GM12801 (cell line): ENCODE measurements around the gene NTSR2.

Experiments
- CTCF ChIP-seq: IDR thresholded peaks from one replicate; pipeline ENCODE4 v1.5.1; 2011; ENCODE audit warnings: control low read depth; ENCODE audit not compliant: insufficient read length; ENCODE audit errors: extremely low read depth

The NTSR2 gene

DNA sequence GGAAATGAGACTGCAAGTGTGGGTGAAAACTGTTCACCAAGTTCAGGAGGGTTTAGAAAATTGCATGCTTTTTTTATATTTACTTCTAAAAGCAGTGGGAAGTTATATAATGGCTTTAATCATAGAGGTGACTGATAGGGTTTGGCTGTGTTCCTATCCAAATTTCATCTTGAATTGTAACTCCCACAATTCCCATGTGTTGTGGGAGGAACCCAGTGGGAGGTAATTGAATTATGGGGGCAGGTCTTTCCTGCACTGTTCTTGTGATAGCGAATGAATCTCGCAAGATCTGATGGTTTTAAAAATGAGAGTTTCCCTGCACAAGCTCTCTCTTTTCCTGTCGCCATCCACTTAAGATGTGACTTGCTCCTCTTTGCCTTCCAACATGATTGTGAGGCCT lies 35.7 kb upstream of the NTSR2 start:
- TF ChIP-seq CTCF, result no peak

DNA sequence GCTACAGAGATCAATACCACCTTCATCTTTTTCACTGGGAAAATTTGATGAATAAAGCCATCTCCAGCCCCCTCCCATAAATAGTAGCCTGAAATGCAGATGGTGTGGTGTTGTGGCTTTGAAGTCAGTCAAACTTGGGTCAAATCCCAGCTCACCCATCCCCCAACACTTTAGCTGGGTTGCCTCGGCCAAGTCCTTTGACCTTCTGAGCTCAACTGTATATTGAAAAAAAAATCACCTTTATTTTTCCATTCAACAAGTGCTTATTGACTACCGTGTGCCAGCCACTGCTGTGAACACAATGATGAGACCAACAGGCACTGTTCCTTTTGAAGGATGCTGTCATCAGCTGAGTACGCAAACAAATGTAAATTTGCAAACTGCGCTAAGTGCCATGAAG lies 35.1 kb upstream of the NTSR2 start:
- no peak for TF ChIP-seq CTCF

DNA sequence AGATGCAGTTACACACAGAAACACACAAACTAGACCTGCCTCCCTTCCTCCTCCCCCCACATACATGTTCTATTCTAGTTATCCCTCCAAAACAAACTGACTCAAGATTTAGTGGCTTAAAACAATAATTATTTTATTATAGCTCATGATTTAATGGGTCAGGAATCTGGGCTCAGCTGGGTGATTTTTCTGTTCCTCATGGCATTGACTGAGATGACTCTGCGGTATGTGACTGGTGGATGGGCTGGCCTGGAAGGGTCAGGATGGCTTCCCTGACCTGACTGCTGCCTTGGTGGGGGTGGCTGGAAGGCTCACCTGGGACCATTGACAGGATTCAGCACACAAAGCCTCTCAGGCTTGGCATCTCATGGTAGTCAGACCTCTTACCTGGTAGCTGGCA lies 33.7 kb upstream of the NTSR2 start:
- no peak for TF ChIP-seq CTCF

GRCh38 chr2:11702946-11703345 lies 33.0 kb upstream of the NTSR2 start:
- TF ChIP-seq CTCF, result no peak

DNA sequence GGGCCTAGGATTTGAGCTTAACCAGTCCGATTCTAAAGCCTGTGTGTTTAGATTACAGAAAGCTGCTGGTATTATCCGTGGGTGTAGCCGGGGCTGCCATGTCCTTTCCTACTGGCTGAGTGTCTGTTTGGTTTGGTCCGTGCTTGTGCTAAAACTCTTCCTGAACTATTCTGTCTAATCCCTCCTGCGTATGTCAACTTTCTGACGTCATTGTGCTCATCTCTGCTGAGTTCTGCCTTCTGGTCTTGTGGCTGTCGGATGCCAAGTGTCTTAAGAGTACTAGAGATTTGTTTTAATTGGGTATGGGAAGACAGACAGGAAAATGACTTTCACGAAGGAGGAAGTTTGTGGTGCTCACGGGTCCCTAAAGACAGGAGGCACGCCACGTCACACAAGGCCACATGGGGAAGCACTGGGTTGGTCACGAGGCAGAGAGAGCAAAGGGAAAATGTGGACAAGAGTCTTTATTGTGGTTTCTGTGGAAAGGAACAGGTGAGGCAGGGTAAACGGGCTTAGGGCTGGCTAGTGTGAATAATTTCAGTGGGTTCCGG lies 31.8 kb upstream of the NTSR2 start:
- no peak for TF ChIP-seq CTCF

- TF ChIP-seq CTCF, result no peak
These were observed 31.2 kb upstream of the NTSR2 start for GRCh38 chr2:11701206-11701605.

DNA sequence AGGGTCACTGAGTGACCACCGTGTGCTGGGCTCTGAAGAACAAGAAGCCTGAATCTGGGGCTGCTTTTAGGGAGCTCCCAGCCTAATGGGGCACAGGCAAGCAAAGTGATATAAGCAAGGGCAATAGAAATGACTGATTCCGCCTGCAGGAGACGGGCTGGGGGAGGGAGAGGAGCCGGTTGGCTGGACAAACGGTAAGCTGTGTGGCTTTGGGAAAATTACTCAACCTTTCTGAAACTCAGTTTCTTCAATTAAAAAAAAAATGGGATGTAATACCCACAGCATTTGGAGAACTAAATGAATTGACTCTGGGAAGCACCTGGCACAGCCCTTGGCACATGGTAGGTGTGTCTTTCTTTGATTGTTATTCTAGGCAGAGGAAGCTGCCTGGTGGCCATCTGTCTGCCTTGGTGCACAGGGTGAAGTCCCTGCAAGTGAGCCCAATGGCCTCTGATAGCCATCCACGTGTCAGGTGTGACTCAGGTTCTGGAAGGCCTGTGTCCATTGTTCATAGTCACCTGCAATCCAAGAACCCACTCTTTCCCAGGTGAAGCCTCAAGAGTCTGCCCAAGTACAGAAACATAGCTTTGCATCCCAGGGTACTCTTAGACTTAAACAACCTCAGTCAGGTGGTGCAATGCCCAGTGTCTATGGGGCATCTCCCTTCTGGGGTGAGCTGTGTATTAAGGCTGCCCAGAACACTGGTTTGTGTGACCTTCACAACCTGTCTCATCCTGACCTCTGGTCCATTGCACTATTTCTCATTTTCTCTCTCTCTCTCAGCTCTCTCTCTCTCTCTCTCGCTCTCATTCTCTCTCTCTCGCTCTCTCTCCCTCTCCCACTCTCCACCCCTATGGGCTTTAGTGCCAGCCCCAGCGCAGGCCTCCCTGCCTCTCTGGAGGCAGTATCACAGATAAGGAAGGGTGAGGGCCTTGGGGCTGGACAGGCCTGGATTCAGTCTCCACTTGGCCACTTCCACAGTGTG lies 30.0 kb upstream of the NTSR2 start:
- no peak for TF ChIP-seq CTCF
